ENCODE results near the gene GALNT18. TPM values are rescaled to one million over a fixed set of nuclear protein-coding genes. Genes with fewer than 3 reads are reported as not detected.

GALNT18 gene
- total RNA-seq, 1 donor from 2014 or later, result 12.6 TPM

GRCh38 chr11:11440144-11440543 lies 181.7 kb downstream of the GALNT18 start:
- DNase-seq (ENCODE audit: low spot score), result no peak

GRCh38 chr11:11439591-11439990 lies 182.2 kb downstream of the GALNT18 start:
- DNase-seq (ENCODE audit: low spot score), result no peak

GRCh38 chr11:11436715-11437313 lies 185.0 kb downstream of the GALNT18 start:
- no peak for DNase-seq (ENCODE audit: low spot score)

- DNase-seq (ENCODE audit: low spot score), result no peak
These were observed 186.2 kb downstream of the GALNT18 start for GRCh38 chr11:11435635-11436034.

- DNase-seq (ENCODE audit: low spot score), result no peak
These were observed 187.8 kb downstream of the GALNT18 start for GRCh38 chr11:11433960-11434359.

GRCh38 chr11:11432621-11433319 lies 189.0 kb downstream of the GALNT18 start:
- DNase-seq (ENCODE audit: low spot score), result no peak

GRCh38 chr11:11430431-11430830 lies 191.4 kb downstream of the GALNT18 start:
- DNase-seq (ENCODE audit: low spot score), result no peak

- no peak for DNase-seq (ENCODE audit: low spot score)
These were observed 193.1 kb downstream of the GALNT18 start for GRCh38 chr11:11428714-11429113.

- DNase-seq (ENCODE audit: low spot score), result no peak
These were observed 194.3 kb downstream of the GALNT18 start for GRCh38 chr11:11427542-11427941.

GRCh38 chr11:11427140-11427539 lies 194.7 kb downstream of the GALNT18 start:
- DNase-seq (ENCODE audit: low spot score), result no peak

- no peak for DNase-seq (ENCODE audit: low spot score)
These were observed 195.4 kb downstream of the GALNT18 start for GRCh38 chr11:11426226-11426952.

- no peak for DNase-seq (ENCODE audit: low spot score)
These were observed 196.0 kb downstream of the GALNT18 start for GRCh38 chr11:11425806-11426205.

GRCh38 chr11:11424688-11425087 lies 197.1 kb downstream of the GALNT18 start:
- no peak for DNase-seq (ENCODE audit: low spot score)

GRCh38 chr11:11422411-11423128 lies 199.2 kb downstream of the GALNT18 start:
- no peak for DNase-seq (ENCODE audit: low spot score)

GRCh38 chr11:11421509-11421908 lies 200.3 kb downstream of the GALNT18 start:
- no peak for DNase-seq (ENCODE audit: low spot score)

- DNase-seq (ENCODE audit: low spot score), result no peak
These were observed 200.9 kb downstream of the GALNT18 start for GRCh38 chr11:11420899-11421285.

GRCh38 chr11:11420191-11420898 lies 201.5 kb downstream of the GALNT18 start:
- DNase-seq (ENCODE audit: low spot score), result no peak

- no peak for DNase-seq (ENCODE audit: low spot score)
These were observed 202.1 kb downstream of the GALNT18 start for GRCh38 chr11:11419747-11420146.

- DNase-seq (ENCODE audit: low spot score), result no peak
These were observed 204.9 kb downstream of the GALNT18 start for GRCh38 chr11:11416917-11417316.

GRCh38 chr11:11416502-11416901 lies 205.3 kb downstream of the GALNT18 start:
- no peak for DNase-seq (ENCODE audit: low spot score)

- DNase-seq (ENCODE audit: low spot score), result no peak
These were observed 205.9 kb downstream of the GALNT18 start for GRCh38 chr11:11415901-11416300.
